LNCaP clone FGC (cell line): ENCODE data around the gene BTBD16.

Source experiments
- DNase-seq: peaks from one replicate; pipeline ENCODE4 v3.0.0-alpha.2; 2011; ENCODE audit warnings: low read depth
- H3K4me3 ChIP-seq: 2 replicates; pipeline ENCODE4 v1.5.1; 2011; ENCODE audit warnings: mild to moderate bottlenecking, low read depth, low read length, control low read depth
- TF ChIP-seq, protein P1 (sequence below): IDR thresholded peaks from 2 replicates; pipeline ENCODE4 v1.5.1; 2012; ENCODE audit warnings: mild to moderate bottlenecking; ENCODE audit not compliant: control insufficient read depth, insufficient read depth; ENCODE audit errors: extremely low read depth

BTBD16 gene

DNA sequence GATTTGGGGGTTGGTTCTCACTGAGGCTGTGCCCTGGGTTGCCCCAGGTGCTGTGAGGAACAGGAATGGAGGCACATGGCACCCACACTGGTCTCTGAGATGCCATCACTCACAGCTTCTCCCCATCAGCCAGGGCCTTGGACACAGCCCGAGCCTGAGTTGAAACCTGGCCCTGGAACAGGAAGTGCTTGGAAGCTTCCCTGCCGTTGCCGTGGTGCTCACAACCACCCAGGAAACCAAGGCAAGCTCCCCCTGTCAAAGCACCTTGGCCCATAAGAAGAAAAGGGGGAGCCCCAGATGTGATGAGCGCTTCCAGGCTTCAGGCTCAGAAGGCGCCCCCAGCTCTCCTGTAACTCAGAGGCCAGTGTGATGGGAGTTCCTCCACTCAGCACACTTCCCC, at the start of gene BTBD16:
Gene BTBD16, plus strand, starts transcription at position 221 of the 400 bp plus-strand sequence. CDS start 3,786 bp downstream, outside the sequence.
- TF ChIP-seq, protein P1, sequence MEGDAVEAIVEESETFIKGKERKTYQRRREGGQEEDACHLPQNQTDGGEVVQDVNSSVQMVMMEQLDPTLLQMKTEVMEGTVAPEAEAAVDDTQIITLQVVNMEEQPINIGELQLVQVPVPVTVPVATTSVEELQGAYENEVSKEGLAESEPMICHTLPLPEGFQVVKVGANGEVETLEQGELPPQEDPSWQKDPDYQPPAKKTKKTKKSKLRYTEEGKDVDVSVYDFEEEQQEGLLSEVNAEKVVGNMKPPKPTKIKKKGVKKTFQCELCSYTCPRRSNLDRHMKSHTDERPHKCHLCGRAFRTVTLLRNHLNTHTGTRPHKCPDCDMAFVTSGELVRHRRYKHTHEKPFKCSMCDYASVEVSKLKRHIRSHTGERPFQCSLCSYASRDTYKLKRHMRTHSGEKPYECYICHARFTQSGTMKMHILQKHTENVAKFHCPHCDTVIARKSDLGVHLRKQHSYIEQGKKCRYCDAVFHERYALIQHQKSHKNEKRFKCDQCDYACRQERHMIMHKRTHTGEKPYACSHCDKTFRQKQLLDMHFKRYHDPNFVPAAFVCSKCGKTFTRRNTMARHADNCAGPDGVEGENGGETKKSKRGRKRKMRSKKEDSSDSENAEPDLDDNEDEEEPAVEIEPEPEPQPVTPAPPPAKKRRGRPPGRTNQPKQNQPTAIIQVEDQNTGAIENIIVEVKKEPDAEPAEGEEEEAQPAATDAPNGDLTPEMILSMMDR, result no peak
- no peak for DNase-seq
- H3K4me3 ChIP-seq, result no peak within 1 kb of the TSS

DNA sequence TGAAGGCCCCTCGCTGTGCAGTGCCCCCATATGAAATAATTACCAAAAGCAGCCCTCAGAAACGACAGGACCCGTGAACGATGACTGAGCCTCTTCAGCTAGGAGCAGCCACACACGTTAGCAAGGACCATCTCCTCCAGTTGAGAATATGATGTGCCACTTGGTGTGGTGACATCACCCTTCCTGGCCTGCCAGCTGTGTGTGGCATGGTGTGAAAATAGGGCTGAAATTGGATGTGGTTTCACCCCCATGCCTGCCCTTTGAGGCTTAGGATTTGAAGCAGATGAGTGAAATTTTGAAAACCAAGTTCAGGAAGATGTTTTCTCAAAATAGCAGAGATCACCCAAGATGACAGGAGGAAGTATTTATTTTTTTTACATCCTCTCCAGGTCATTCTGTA, 49.1 kb upstream of the BTBD16 start:
- TF ChIP-seq, protein P1, result no peak
- no peak for DNase-seq
- H3K4me3 ChIP-seq, result no peak overlapping the region

DNA sequence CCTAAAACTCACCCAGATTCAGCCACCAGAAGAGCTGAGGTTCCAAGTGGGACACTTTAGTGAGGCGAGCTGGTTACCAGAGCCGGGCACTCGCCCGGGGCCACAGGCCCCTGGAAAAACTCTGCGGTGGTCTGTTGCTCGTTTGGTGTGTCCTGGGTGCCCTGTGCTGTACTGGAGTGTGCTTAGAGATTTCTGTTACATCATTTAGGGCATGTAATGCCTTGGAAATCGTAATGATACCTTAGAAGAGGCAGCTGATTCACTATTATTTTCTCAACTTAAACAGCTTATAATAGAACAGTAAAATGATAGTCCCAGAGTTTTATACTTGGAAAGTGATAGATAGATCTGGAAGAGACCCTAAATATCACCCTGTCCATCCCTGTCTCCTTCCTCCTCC, 48.5 kb upstream of the BTBD16 start:
- DNase-seq, result no peak
- TF ChIP-seq, protein P1, result no peak
- no peak overlapping the region for H3K4me3 ChIP-seq

DNA sequence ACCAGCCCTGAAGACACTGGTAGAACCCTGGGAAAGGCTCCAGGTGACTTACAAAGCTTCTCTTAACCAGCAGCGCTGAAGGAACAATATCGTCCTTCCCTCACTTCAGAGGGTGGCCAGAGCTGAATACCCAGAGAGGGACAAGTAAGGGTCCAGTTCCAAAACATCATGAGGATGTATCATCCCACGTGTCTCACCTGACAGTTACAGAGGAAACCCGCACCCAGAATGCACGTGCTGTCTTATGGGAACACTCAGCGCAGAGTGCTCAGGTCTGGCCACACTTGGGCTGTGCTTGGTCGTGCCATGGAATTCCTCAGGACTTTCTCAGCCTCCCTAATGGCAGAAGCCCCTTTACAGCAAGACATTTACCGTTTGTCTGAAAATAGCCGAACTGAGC, 46.9 kb upstream of the BTBD16 start:
- TF ChIP-seq, protein P1, result no peak
- no peak for DNase-seq

DNA sequence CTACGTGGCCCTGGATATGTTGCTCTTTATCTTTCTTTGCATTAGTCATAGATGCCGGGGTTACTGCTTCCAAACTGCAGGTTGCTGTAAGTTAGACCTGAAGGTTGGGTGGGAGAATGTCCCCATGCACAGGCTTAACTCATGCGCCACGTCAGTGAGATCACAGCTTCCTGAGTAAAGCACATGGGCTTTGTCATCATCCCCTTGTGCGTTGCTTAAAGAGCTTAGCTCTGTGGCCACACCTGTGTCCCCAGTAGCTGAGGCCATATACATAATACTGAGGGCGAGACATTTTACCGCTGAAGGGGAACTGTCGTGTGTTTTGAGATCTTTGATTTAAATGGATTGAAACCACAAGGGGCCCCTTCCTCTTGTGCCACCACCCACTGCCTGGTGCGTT, 45.8 kb upstream of the BTBD16 start:
- TF ChIP-seq, protein P1, result no peak
- no peak overlapping the region for H3K4me3 ChIP-seq
- DNase-seq, result no peak

More for the DNA sequence above, 46.9 kb upstream of the BTBD16 start:
- no peak overlapping the region for H3K4me3 ChIP-seq

DNA sequence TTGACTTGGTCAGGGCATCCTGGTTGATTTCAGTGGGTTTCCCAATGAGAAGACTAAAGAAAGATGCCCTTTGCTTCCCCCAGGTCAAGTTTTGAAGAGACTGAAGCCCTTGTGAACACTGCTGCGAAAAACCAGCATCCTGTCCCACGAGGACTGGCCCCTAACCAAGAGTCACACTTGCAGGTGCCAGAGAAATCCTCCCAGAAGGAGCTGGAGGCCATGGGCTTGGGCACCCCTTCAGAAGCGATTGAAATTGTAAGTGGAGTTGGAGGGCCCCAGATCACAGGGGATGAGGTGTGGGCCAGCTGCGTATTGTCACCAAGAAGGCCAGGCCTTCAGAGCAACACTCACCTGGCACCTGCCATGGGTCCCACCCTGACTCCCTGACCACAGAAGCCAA, 43.3 kb upstream of the BTBD16 start:
- no peak overlapping the region for H3K4me3 ChIP-seq
- TF ChIP-seq, protein P1, result no peak
- DNase-seq, result no peak

DNA sequence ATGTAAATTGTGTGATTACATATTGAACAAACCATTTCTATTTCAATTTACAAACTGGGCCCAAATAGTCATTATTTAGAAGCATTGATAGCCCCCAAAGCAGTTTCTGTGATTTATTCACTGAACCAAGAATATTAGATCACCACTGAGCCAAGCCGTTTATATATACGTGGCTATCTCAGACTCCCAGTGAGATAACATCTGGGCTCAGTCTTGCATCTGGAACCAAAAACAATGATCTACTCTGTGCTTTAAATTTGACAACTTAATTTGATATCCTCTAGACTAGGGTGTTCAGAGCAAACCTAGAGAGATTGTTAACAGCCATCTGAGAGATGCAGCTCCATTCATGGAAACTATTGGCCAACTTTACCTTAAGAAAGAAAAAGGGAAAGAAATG, 41.4 kb upstream of the BTBD16 start:
- TF ChIP-seq, protein P1, result no peak
- no peak overlapping the region for H3K4me3 ChIP-seq
- DNase-seq, result no peak
